LNCaP clone FGC (cell line): ENCODE measurements around the gene CLDN9.

Experiments
- DNase-seq: peaks from one replicate; pipeline ENCODE4 v3.0.0-alpha.2; 2011; ENCODE audit warnings: low read depth
- H3K4me3 ChIP-seq: 2 replicates; pipeline ENCODE4 v1.5.1; 2011; ENCODE audit warnings: mild to moderate bottlenecking, low read depth, low read length, control low read depth
- TF ChIP-seq, protein P1 (sequence below): IDR thresholded peaks from 2 replicates; pipeline ENCODE4 v1.5.1; 2012; ENCODE audit warnings: mild to moderate bottlenecking; ENCODE audit not compliant: control insufficient read depth, insufficient read depth; ENCODE audit errors: extremely low read depth

Gene CLDN9, protein sequence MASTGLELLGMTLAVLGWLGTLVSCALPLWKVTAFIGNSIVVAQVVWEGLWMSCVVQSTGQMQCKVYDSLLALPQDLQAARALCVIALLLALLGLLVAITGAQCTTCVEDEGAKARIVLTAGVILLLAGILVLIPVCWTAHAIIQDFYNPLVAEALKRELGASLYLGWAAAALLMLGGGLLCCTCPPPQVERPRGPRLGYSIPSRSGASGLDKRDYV

DNA sequence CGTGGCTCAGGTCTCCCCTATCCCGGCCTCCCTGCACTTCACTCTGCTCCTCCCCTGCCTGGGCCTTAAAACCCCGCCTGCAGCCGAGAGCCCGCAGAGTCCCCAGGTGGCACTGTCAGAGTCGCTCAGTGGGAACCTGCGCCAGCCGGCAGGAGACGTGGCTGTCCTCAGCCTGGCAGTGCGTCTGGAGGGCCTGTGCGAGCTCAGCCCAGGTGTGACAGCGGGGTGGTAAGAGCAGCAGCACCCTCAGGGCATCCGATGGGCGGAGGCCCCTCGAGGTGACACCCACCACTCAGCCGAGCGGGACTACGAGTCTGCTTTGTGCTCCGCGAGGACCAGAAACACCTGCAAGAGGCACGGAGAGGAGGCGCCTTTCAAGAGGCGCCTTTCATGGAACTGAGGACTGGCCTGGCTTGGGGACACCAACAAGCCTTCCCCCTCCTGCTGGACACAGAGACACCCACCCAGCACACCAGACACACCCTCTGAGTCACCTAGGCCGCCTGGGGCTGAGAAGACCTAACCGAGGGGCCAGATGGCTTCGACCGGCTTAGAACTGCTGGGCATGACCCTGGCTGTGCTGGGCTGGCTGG lies at the start of gene CLDN9:
CLDN9 (plus strand) TSS at position 96 of the 593 bp plus-strand sequence; CDS start at position 536, 440 bp downstream.
- H3K4me3 ChIP-seq: no peak within 1 kb of the TSS
- TF ChIP-seq, protein P1, sequence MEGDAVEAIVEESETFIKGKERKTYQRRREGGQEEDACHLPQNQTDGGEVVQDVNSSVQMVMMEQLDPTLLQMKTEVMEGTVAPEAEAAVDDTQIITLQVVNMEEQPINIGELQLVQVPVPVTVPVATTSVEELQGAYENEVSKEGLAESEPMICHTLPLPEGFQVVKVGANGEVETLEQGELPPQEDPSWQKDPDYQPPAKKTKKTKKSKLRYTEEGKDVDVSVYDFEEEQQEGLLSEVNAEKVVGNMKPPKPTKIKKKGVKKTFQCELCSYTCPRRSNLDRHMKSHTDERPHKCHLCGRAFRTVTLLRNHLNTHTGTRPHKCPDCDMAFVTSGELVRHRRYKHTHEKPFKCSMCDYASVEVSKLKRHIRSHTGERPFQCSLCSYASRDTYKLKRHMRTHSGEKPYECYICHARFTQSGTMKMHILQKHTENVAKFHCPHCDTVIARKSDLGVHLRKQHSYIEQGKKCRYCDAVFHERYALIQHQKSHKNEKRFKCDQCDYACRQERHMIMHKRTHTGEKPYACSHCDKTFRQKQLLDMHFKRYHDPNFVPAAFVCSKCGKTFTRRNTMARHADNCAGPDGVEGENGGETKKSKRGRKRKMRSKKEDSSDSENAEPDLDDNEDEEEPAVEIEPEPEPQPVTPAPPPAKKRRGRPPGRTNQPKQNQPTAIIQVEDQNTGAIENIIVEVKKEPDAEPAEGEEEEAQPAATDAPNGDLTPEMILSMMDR: no peak

DNA sequence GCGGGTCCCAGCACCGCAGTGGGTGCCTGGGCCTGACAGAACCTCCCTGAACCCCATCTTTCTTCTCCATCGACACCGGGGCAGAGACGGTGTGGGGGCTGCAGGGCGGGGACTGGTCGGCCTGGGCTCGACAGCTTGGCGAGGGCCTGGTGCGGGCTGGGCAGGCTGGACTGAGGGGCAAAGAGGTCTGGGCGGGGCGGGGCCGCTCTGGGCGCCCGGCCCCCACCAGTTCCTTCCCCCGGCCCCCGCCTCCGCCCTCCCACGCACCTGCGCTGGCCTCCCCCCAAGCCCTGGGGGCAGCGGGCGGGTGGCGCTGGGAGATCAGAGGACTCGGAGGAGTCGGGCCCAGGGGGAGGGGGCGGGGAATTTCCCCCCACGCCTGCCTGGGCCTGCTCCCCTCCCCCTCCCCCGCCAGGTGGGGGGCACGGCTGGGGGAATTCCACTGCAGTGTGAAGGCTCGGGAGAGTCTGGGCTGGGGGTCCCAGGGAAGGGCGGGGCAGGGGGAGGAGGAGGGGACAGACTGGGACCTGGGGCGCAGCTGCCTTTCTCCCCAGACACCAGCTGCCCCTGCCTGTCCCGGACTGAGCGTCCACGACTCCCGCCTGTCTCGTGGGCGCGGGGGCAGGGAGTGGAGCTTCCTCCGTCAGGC lies 49.5 kb upstream of the CLDN9 start:
- TF ChIP-seq, protein P1: no peak
- peak overlapping the region; percentile 62 for H3K4me3 ChIP-seq
- no peak for DNase-seq

More for the DNA sequence above, at the start of gene CLDN9:
- DNase-seq: no peak

DNA sequence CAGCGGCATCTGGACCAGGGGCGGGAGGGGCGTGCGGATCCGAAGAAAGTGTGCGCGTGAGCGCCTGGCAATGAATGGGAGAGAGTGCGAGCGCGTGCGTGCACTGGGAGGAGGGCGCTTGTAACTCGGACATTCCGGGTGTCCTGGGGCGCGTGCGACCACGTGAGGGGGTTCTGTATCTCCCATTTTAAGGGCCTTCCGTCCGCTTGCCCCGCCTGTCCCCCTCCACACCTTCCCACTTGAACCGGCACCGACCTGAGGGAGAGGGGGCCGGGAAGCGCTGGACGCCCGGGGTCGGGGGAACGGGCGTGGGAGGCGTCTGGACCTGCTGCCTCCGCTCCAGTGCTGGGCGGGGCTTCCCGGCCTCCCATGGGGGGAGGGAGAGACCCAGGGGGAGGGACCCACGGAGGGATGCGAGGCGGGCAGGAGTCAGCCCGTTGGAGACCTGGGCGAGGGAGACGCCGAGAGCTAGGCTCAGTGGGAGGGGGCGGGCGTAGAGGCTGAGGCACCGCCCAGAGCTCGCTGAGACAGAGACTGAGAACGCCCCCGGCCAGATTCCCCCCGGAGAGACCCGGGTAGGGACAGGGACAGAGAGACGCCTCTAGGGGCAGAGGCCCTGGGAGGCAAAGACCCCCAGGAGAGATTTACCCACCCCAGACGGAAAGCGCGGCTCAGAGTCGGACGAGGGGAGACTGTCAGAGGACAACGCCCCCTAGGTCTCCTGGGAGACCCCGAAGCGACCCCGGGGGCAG lies 48.8 kb upstream of the CLDN9 start, which contains the start of gene KREMEN2:
KREMEN2 (plus strand) TSS at position 553 of the 752 bp plus-strand sequence. CDS start 246 bp downstream, outside the sequence.
- H3K4me3 ChIP-seq: peak within 1 kb of the TSS; percentile 62
- TF ChIP-seq, protein P1: no peak
- no peak for DNase-seq

DNA sequence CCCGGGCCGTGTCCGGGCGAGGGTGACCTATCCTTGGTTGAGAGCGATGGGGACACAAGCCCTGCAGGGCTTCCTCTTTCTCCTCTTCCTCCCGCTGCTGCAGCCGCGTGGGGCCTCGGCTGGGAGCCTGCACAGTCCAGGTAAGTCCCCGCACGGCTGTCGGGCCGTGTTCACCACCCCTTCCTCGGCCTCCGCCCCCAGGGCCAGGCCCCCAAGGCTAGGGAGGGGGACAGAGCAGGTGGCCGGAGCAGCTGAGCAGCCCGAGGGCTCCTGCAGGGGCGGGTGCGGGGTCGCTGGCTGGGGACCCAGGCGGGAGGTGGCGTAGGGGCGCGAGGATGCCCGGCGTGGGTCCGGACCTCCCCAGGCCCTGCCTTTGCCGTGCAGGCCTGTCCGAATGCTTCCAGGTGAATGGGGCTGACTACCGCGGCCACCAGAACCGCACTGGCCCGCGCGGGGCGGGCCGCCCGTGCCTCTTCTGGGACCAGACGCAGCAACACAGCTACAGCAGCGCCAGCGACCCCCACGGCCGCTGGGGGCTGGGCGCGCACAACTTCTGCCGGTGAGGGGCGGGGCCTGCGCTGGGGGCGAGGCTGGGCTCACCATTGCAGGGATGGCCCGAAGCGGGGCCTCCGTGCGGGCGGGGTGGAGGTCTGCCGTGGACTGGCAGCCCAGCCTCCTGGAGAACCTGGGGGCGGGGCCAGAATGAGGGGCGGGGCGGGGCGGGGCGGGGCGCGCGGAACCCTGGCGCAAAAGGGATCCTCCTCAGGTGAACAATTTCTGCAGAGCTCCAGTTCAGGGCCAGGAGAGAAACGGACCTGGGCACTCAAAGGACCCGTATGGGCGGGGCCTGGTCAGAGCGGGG lies 48.0 kb upstream of the CLDN9 start:
- peak overlapping the region; percentile 62 for H3K4me3 ChIP-seq
- TF ChIP-seq, protein P1: no peak
- no peak for DNase-seq

DNA sequence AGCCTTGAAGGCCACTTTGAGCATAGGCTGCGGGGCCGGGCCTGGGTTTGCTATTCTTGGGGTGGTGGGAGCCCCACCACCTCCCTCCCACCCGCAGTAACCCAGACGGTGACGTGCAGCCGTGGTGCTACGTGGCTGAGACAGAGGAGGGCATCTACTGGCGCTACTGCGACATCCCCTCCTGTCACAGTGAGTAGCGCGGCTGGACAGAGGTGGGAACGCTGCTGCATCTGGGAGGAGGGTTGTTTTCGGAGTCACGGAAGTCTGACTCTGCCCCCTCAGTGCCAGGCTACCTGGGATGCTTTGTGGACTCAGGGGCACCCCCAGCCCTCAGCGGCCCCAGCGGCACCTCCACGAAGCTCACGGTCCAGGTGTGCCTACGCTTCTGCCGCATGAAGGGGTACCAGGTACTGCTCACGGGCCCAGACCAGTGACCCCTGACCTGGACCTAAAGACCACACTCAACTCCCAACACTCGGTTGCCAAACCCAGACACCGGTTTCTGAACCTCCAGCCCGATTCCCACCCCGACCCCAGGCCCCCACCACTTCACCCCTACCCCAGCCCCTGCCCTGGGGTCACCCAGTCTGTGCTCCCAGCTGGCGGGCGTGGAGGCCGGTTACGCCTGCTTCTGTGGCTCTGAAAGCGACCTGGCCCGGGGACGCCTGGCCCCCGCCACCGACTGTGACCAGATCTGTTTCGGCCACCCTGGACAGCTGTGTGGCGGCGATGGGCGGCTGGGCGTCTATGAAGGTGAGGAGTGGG lies 46.5 kb upstream of the CLDN9 start:
- DNase-seq: no peak

More for the DNA sequence above, 46.5 kb upstream of the CLDN9 start:
- H3K4me3 ChIP-seq: peak overlapping the region; percentile 23; the same call in 1 of the 2 replicates
- TF ChIP-seq, protein P1: no peak
